HG03575 (cell line): ENCODE measurements around the gene WWC1.
"Not testable (repeated sequence)": the region's sequence is repeated elsewhere in the genome, so short reads cannot be mapped to it uniquely, and the experiment has no call there.

ENCODE experiments used
- ATAC-seq: cut with Tn5 transposase; IDR thresholded peaks from one replicate; pipeline ENCODE4 v1.9.1; 2021; ENCODE audit not compliant: unreplicated experiment, insufficient number of reproducible peaks, low FRiP score; ENCODE audit errors: extremely low read depth

WWC1 gene

GRCh38 chr5:168327019-168327421 lies 35.6 kb downstream of the WWC1 start:
- no peak for ATAC-seq

- no peak for ATAC-seq
These were observed 36.0 kb downstream of the WWC1 start for GRCh38 chr5:168327451-168327850.

GRCh38 chr5:168327994-168328393 lies 36.5 kb downstream of the WWC1 start:
- no peak for ATAC-seq

- peak; percentile 47 for ATAC-seq
These were observed 37.4 kb downstream of the WWC1 start for GRCh38 chr5:168328814-168329213.

GRCh38 chr5:168329302-168329701 lies 37.9 kb downstream of the WWC1 start:
- ATAC-seq, result no peak

GRCh38 chr5:168332042-168332441 lies 40.6 kb downstream of the WWC1 start:
- no peak for ATAC-seq

- ATAC-seq, result no peak
These were observed 42.8 kb downstream of the WWC1 start for GRCh38 chr5:168334280-168334679.

- ATAC-seq, result no peak
These were observed 43.2 kb downstream of the WWC1 start for GRCh38 chr5:168334695-168335094.

GRCh38 chr5:168337361-168337760 lies 45.9 kb downstream of the WWC1 start:
- no peak for ATAC-seq

GRCh38 chr5:168339109-168339771 lies 47.8 kb downstream of the WWC1 start:
- no peak for ATAC-seq

GRCh38 chr5:168339772-168340140 lies 48.3 kb downstream of the WWC1 start:
- not testable (repeated sequence) for ATAC-seq

- no peak for ATAC-seq
These were observed 49.0 kb downstream of the WWC1 start for GRCh38 chr5:168340487-168340886.

- ATAC-seq, result no peak
These were observed 49.7 kb downstream of the WWC1 start for GRCh38 chr5:168341178-168341577.

GRCh38 chr5:168342151-168342825 lies 50.8 kb downstream of the WWC1 start:
- ATAC-seq, result no peak

- no peak for ATAC-seq
These were observed 51.5 kb downstream of the WWC1 start for GRCh38 chr5:168342985-168343384.

GRCh38 chr5:168346417-168346816 lies 55.0 kb downstream of the WWC1 start:
- no peak for ATAC-seq

- ATAC-seq, result no peak
These were observed 56.1 kb downstream of the WWC1 start for GRCh38 chr5:168347368-168348083.

- ATAC-seq, result no peak
These were observed 56.6 kb downstream of the WWC1 start for GRCh38 chr5:168348084-168348414.

- no peak for ATAC-seq
These were observed 58.9 kb downstream of the WWC1 start for GRCh38 chr5:168350315-168350714.

GRCh38 chr5:168353216-168353957 lies 61.9 kb downstream of the WWC1 start:
- no peak for ATAC-seq
